CD4-positive, alpha-beta T cell (primary cell): ENCODE data around the gene RAB26. TPM values are rescaled to one million over a fixed set of nuclear protein-coding genes. Genes with fewer than 3 reads are reported as not detected.

Experiments used
- ATAC-seq: fragments of 200-7000 bp; cut with Tn5 transposase; one replicate; pipeline ENCODE4 v1.10.0; 2022; ENCODE audit warnings: mild to moderate bottlenecking; ENCODE audit not compliant: poor library complexity
- CTCF ChIA-PET: fragments of 350-600 bp; sonication (Branson Sonifier 250); formaldehyde crosslinking; loops from one replicate; lab custom pipeline; 2021; ENCODE audit warnings: antibody characterized with exemption, inconsistent platforms; lab: Charles Lee
- POLR2A ChIA-PET: fragments of 350-600 bp; sonication (Branson Sonifier 250); formaldehyde crosslinking; loops from one replicate; lab custom pipeline; 2021; ENCODE audit warnings: antibody characterized with exemption, inconsistent platforms; lab: Charles Lee
- DNase-seq, 14 experiments: peaks; one replicate each; pipeline ENCODE4 v3.0.0-alpha.2; 2013 to 2020; ENCODE audit warnings: mixed read lengths in 2 of 14
- H3K27ac ChIP-seq, 2 donors: one replicate each; pipeline versions ENCODE4 v1.5.1 to v1.7.0; 2013; ENCODE audit warnings: low read length in 2 of 2, low read depth in 1 of 2, mild to moderate bottlenecking in 1 of 2
- H3K27me3 ChIP-seq, 2 experiments: 1 replicate in 1 of 2; 2 replicates in 1 of 2; pipeline versions ENCODE4 v1.6.1 to v1.7.0; 2013; ENCODE audit warnings: low read length in 2 of 2, control low read depth in 1 of 2, mild to moderate bottlenecking in 1 of 2, moderate library complexity in 1 of 2; ENCODE audit not compliant: insufficient read depth in 2 of 2, control insufficient read depth in 1 of 2
- H3K36me3 ChIP-seq: one replicate; pipeline ENCODE4 v1.6.1; 2013; ENCODE audit warnings: low read length, control low read depth; ENCODE audit not compliant: insufficient read depth
- H3K4me1 ChIP-seq: one replicate; pipeline ENCODE4 v1.6.1; 2013; ENCODE audit warnings: low read length, control low read depth; ENCODE audit not compliant: insufficient read depth
- H3K4me3 ChIP-seq: one replicate; pipeline ENCODE4 v1.5.1; 2013; ENCODE audit warnings: mild to moderate bottlenecking, low read length, moderate library complexity
- H3K9me3 ChIP-seq, 2 experiments: 1 replicate in 1 of 2; 2 replicates in 1 of 2; pipeline versions ENCODE4 v1.6.1 to v1.7.0; 2013; ENCODE audit warnings: low read length in 2 of 2, mild to moderate bottlenecking in 2 of 2, control low read depth in 1 of 2, moderate library complexity in 1 of 2; ENCODE audit not compliant: control insufficient read depth in 1 of 2, insufficient read depth in 1 of 2
- H3K27ac Mint-ChIP-seq: one replicate; pipeline ENCODE4 v1.8.0; 2020; ENCODE audit warnings: mixed read lengths
- H3K27me3 Mint-ChIP-seq: one replicate; pipeline ENCODE4 v1.8.0; 2021; ENCODE audit warnings: mixed read lengths
- H3K36me3 Mint-ChIP-seq: one replicate; pipeline ENCODE4 v1.8.0; 2021; ENCODE audit warnings: low read depth, mixed read lengths
- H3K4me1 Mint-ChIP-seq: one replicate; pipeline ENCODE4 v1.8.0; 2021; ENCODE audit warnings: low read depth, mixed read lengths
- H3K4me3 Mint-ChIP-seq: one replicate; pipeline ENCODE4 v1.8.0; 2020; ENCODE audit warnings: mild to moderate bottlenecking, mixed read lengths
- H3K9me3 Mint-ChIP-seq: one replicate; pipeline ENCODE4 v1.8.0; 2020; ENCODE audit warnings: mixed read lengths
- intact Hi-C, 2 experiments: fragments of 100-400 bp; cut with DNase I in 1 of 2; cut with micrococcal nuclease in 1 of 2; formaldehyde crosslinking; loops; one replicate each; pipeline versions ENCODE4 v1.15.1 to v1.9.0; 2023 to 2025; cut with DNase I, micrococcal nuclease
- total RNA-seq, 174 experiments: library from RNA in 2 of 174; stranded (reverse) in 2 of 174; gene quantifications; one replicate each; pipeline ENCODE4 v1.2.3 and lab custom pipeline; 2021 to 2026
- TF ChIP-seq, protein P1 (sequence below): fragments of 200-600 bp; IDR thresholded peaks from one replicate; pipeline ENCODE4 v1.8.0; 2022; ENCODE audit warnings: antibody characterized with exemption, mild to moderate bottlenecking

Gene RAB26
- total RNA-seq, 2 experiments from 2014 or later: not detected

DNA sequence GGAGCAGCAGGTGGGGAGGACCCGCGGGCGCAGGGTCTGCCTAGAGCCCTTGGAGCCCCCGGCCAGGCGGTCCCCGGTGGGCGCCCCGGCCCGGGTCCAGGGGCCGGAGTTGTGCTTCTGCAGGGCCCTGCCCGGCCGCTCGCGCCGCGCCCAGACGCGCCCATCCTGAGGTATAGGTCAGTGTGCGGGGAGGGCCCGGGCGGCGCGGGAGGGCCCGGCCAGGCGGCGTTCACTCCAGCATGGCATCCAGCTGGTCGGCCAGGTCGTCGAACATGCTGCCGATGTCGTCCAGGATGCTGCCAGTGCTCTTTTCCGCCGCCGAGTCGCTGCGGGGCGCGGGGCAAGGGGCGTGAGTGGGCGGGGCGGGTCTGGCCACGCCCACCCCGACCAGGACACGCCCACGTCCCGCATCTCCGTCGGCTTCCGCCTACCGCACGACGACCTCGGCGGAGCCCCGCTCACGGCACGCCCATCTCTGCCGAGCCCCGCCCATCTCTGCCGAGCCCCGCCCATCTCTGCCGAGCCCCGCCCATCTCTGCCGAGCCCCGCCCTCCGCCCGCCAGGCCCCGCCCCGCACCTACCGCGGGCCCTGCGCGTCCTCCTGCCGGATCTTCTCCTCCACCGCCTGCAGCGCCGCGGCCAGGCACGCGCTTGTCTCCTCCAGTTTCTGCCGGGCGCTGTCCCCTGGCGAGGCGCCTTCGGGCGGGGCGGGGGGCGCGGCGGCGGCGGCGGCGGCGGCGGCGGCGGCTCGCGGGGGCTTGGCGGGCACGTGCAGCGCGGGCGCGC is 30.1 kb downstream of the RAB26 start:
- DNase-seq (peak in 9 of 14 experiments; percentile 22 to 70 (median 39)), ATAC-seq (peak; percentile 90)
- Mint-ChIP-seq H3K9me3 (no peaks in the 10 kb centered on the region), H3K36me3 (peaks cover 9% of the 10 kb centered on the region), H3K4me3 (no peak overlapping the region), H3K4me1 (no peaks in the 10 kb centered on the region), H3K27ac (no peak overlapping the region), H3K27me3 (no peaks in the 10 kb centered on the region)
- H3K4me3 ChIP-seq: no peak overlapping the region
- CTCF ChIA-PET: no interaction called here
- POLR2A ChIA-PET: no interaction called here
- peaks cover 27% of the 10 kb centered on the region for H3K36me3 ChIP-seq
- no peak overlapping the region for H3K27ac ChIP-seq
- intact Hi-C loops: no loop called here
- no peaks in the 10 kb centered on the region for H3K27me3 ChIP-seq
- no peaks in the 10 kb centered on the region for H3K9me3 ChIP-seq
- TF ChIP-seq, protein P1, sequence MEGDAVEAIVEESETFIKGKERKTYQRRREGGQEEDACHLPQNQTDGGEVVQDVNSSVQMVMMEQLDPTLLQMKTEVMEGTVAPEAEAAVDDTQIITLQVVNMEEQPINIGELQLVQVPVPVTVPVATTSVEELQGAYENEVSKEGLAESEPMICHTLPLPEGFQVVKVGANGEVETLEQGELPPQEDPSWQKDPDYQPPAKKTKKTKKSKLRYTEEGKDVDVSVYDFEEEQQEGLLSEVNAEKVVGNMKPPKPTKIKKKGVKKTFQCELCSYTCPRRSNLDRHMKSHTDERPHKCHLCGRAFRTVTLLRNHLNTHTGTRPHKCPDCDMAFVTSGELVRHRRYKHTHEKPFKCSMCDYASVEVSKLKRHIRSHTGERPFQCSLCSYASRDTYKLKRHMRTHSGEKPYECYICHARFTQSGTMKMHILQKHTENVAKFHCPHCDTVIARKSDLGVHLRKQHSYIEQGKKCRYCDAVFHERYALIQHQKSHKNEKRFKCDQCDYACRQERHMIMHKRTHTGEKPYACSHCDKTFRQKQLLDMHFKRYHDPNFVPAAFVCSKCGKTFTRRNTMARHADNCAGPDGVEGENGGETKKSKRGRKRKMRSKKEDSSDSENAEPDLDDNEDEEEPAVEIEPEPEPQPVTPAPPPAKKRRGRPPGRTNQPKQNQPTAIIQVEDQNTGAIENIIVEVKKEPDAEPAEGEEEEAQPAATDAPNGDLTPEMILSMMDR: no peak
- H3K4me1 ChIP-seq: no peaks in the 10 kb centered on the region

DNA sequence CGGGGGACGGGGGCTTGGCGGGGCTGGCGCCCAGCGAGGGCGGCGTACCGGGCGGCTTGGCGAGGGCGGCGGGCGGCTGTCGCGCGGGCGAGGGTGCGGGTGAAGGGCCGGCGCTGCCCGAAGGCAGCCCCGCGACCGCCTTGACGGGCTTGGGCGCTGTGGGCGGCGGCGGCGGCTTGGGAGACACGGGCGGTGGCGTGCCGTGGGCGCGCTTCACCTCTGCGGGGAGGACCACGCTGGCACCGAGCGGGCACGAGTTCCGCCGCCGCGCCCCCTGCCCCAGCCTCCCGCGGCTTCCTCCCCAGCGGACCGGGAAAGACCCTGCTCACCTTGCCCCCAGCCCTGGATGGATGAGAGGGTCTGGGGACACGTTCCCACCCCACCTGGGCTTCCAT is 30.7 kb downstream of the RAB26 start:
- DNase-seq (no peak), ATAC-seq (no peak)
- no peaks in the 10 kb centered on the region for H3K4me1 Mint-ChIP-seq
- intact Hi-C loops: no loop called here
- CTCF ChIA-PET: no interaction called here
- Histone ChIP-seq H3K27ac (no peak overlapping the region), H3K27me3 (no peaks in the 10 kb centered on the region), H3K4me1 (no peaks in the 10 kb centered on the region), H3K9me3 (no peaks in the 10 kb centered on the region), H3K4me3 (no peak overlapping the region), H3K36me3 (peaks cover 23% of the 10 kb centered on the region)
- no peak overlapping the region for H3K27ac Mint-ChIP-seq
- POLR2A ChIA-PET: no interaction called here
- no peaks in the 10 kb centered on the region for H3K27me3 Mint-ChIP-seq
- H3K9me3 Mint-ChIP-seq: no peaks in the 10 kb centered on the region
- TF ChIP-seq, protein P1: no peak
- peaks cover 6% of the 10 kb centered on the region for H3K36me3 Mint-ChIP-seq
- H3K4me3 Mint-ChIP-seq: no peak overlapping the region

DNA sequence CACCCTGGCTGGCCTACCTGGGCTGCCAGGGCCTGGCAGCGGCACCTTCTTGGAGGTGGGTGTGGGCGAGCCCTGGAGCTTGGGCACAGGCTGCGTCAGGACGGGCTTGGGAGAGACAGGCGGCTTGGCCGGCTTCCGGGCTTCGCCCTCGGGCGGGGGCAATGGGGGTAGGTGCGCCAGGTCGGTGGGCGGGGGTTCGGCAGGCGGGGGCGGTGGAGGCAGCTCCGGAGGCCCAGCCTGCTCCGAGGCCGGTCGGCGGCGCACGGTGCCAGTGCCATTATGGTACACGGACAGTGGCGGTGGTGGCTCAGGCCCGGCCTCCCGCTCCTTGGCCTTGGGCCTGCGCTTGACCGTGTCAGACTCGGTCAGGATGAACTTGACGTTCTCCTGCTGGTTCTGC is 31.2 kb downstream of the RAB26 start:
- DNase-seq: no peak
- Histone ChIP-seq H3K36me3 (peaks cover 18% of the 10 kb centered on the region), H3K9me3 (no peaks in the 10 kb centered on the region), H3K4me3 (no peak overlapping the region), H3K4me1 (no peaks in the 10 kb centered on the region), H3K27ac (no peak overlapping the region), H3K27me3 (no peaks in the 10 kb centered on the region)
- H3K9me3 Mint-ChIP-seq: no peaks in the 10 kb centered on the region
- intact Hi-C loops: no loop called here
- H3K4me3 Mint-ChIP-seq: no peak overlapping the region
- POLR2A ChIA-PET: no interaction called here
- no peaks in the 10 kb centered on the region for H3K4me1 Mint-ChIP-seq
- peaks cover under 1% of the 10 kb centered on the region for H3K36me3 Mint-ChIP-seq
- ATAC-seq: no peak
- TF ChIP-seq, protein P1: no peak
- no peaks in the 10 kb centered on the region for H3K27me3 Mint-ChIP-seq
- no peak overlapping the region for H3K27ac Mint-ChIP-seq
- CTCF ChIA-PET: no interaction called here
